Glutamatergic neuron (in vitro differentiated cells): ENCODE results near the gene TRIM29. TPM values are rescaled to one million over a fixed set of nuclear protein-coding genes. Genes with fewer than 3 reads are reported as not detected.

ENCODE experiments used
- DNase-seq: peaks from one replicate; pipeline ENCODE4 v3.0.0; 2022
- H3K27ac Mint-ChIP-seq: one replicate; pipeline ENCODE4 v1.8.0; 2020; ENCODE audit warnings: mild to moderate bottlenecking, mixed read lengths, inconsistent platforms; ENCODE audit not compliant: unreplicated experiment
- H3K27me3 Mint-ChIP-seq: one replicate; pipeline ENCODE4 v1.8.0; 2020; ENCODE audit warnings: mild to moderate bottlenecking, moderate library complexity, mixed read lengths, inconsistent platforms; ENCODE audit not compliant: unreplicated experiment
- H3K36me3 Mint-ChIP-seq: one replicate; pipeline ENCODE4 v1.8.0; 2020; ENCODE audit warnings: mild to moderate bottlenecking, mixed read lengths, inconsistent platforms; ENCODE audit not compliant: unreplicated experiment
- H3K4me1 Mint-ChIP-seq: one replicate; pipeline ENCODE4 v1.8.0; 2020; ENCODE audit warnings: mild to moderate bottlenecking, low read depth, mixed read lengths, inconsistent platforms; ENCODE audit not compliant: unreplicated experiment
- H3K4me3 Mint-ChIP-seq: one replicate; pipeline ENCODE4 v1.8.0; 2020; ENCODE audit warnings: mild to moderate bottlenecking, mixed read lengths, inconsistent platforms; ENCODE audit not compliant: unreplicated experiment
- H3K9me3 Mint-ChIP-seq: one replicate; pipeline ENCODE4 v1.8.0; 2020; ENCODE audit warnings: mild to moderate bottlenecking, moderate library complexity, mixed read lengths, inconsistent platforms; ENCODE audit not compliant: unreplicated experiment
- CTCF ChIP-seq: fragments of 200-600 bp; sonication (generic); IDR thresholded peaks from one replicate; pipeline ENCODE4 v1.5.0; 2021; ENCODE audit not compliant: partially characterized antibody, unreplicated experiment
- total RNA-seq: library from RNA; stranded (reverse); fragmentation: NEBNext Ultra II Directional; extraction: Animal tissue kit (Norgen Biotek cat#: 25700); gene quantifications from one replicate; pipeline ENCODE4 v1.2.1, GENCODE V29; 2021; ENCODE audit not compliant: unreplicated experiment

Gene TRIM29
- total RNA-seq, 1 donor from 2014 or later, result not detected

GRCh38 chr11:120184946-120185705 is 47.2 kb upstream of the TRIM29 start:
- Mint-ChIP-seq H3K36me3 (peaks cover 6% of the 10 kb centered on the region), H3K4me1 (peaks cover 6% of the 10 kb centered on the region), H3K9me3 (peaks cover 1% of the 10 kb centered on the region), H3K27ac (no peak overlapping the region), H3K27me3 (peaks cover 20% of the 10 kb centered on the region), H3K4me3 (no peak overlapping the region)
- TF ChIP-seq CTCF, result no peak
- no peak for DNase-seq

GRCh38 chr11:120184371-120184945 is 46.5 kb upstream of the TRIM29 start:
- Mint-ChIP-seq H3K36me3 (peaks cover 5% of the 10 kb centered on the region), H3K27ac (no peak overlapping the region), H3K4me1 (peaks cover 6% of the 10 kb centered on the region), H3K27me3 (peaks cover 18% of the 10 kb centered on the region), H3K9me3 (no peaks in the 10 kb centered on the region), H3K4me3 (no peak overlapping the region)
- no peak for DNase-seq
- TF ChIP-seq CTCF, result no peak

- peaks cover 1% of the 10 kb centered on the region for H3K9me3 Mint-ChIP-seq
- H3K4me1 Mint-ChIP-seq, result peaks cover 6% of the 10 kb centered on the region
- no peak overlapping the region for H3K4me3 Mint-ChIP-seq
- no peak for TF ChIP-seq CTCF
- H3K27ac Mint-ChIP-seq, result no peak overlapping the region
- no peak for DNase-seq
- no peaks in the 10 kb centered on the region for H3K36me3 Mint-ChIP-seq
- H3K27me3 Mint-ChIP-seq, result peaks cover 21% of the 10 kb centered on the region
Observed at GRCh38 chr11:120183701-120184141, 45.8 kb upstream of the TRIM29 start.

- Mint-ChIP-seq H3K27me3 (peaks cover 20% of the 10 kb centered on the region), H3K27ac (no peak overlapping the region)
Observed at GRCh38 chr11:120182790-120183491, 45.0 kb upstream of the TRIM29 start.

More at GRCh38 chr11:120182790-120183491, 45.0 kb upstream of the TRIM29 start:
- peak; percentile 24 for TF ChIP-seq CTCF
- H3K4me1 Mint-ChIP-seq, result peaks cover 6% of the 10 kb centered on the region
- no peak overlapping the region for H3K4me3 Mint-ChIP-seq
- peaks cover 1% of the 10 kb centered on the region for H3K9me3 Mint-ChIP-seq
- DNase-seq, result peak; percentile 63
- no peaks in the 10 kb centered on the region for H3K36me3 Mint-ChIP-seq
